Measurements from ENCODE around the gene DPYD.

The DPYD gene

DNA sequence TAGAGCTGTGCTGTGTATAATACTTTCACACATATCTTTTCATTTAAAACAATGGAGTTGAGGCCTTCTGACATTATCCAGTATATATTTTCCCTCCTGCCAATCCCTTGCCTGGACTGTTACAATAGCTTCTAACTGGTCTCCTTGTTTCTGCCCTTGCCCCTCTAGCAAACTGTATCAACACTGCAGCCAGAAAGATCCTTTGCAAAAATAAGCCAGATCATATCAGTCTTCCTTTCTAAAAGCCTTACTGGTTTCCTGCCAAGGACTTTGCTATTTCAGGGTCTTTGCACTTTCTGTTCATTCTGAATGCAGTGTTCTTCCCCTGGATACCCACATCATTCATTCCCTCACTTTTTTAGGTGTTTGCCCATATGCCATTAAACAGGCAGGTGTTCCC lies 829.2 kb downstream of the DPYD start:
- DNase-seq (ENCODE audit: low read depth in 3 of 3) = no peak

DNA sequence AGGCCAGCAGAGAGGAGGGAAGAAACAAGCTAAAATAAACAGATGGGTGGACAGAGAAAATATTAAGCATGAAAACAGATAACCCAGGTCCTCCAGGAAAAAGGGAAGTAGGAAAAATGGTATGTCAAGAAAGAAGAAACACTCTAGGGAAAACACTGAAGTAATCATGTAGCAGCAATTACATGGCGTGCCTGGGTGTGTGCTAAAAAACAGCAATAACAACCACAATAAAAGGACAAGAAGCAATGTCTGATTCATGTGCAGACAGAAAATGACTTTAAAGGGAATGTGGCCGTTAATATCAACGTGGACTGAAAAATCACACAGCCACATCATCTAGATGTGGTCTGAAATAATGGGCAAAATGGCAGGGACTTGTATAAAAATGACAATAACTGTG lies 829.6 kb downstream of the DPYD start:
- no peak for DNase-seq (ENCODE audit: low read depth in 3 of 3)

DNA sequence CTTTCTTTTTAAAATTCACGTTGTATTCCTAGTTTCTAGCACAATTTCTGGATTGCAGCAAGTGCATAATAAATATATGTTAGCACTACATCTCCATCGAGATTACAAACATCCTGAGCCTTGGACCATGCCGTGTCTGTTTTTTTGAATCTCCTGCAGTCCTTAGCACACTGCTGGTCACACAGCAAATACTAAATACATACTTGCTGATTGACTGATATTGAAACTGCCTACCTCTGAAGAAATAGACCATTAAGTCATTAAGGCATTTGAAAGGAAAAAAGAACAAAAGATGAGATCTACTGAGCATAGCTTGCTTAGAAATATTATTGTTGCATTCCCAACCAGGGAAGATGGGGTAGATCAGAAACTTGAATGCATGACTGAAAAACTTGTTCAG lies 830.1 kb downstream of the DPYD start:
- DNase-seq (ENCODE audit: low read depth in 3 of 3) = no peak

DNA sequence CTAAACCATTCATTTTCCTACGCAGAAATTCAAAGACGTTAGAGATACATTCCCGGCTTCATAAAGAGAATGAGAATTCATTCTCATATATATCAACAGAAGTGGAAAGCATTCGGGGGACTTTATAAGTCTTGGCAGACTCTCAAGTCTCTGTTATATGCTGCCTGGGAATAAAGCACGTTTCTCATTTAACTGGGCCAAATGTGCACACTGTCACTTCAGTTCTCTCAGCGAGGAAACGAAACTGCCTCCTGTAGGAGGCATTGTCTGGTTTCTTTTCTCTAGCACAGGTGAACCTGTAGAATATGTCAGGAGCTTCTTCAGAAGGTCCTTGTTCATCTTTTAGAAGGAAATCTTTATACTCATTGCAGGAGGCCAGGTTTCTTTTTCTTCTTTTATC lies 831.7 kb downstream of the DPYD start:
- no peak for DNase-seq (ENCODE audit: low read depth in 3 of 3)

DNA sequence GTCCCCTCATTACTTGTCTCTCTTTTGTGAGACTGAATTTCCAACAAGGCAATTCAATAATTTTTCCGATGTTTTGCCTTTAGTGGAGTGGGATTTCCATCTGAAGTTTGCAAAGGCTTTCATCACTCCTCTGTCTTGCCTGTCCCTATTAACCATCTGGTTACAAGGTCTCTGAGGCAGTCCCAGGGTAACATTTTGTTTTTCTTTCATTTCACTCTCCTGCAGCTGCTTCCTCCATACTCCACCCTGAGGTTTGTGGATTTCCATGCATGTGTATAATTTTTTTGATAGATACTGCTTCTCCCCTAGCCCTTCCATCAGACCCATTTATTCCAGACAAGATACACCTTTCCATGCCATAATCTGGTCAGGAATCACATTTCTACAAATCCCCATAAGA lies 832.4 kb downstream of the DPYD start:
- no peak for DNase-seq (ENCODE audit: low read depth in 3 of 3)

DNA sequence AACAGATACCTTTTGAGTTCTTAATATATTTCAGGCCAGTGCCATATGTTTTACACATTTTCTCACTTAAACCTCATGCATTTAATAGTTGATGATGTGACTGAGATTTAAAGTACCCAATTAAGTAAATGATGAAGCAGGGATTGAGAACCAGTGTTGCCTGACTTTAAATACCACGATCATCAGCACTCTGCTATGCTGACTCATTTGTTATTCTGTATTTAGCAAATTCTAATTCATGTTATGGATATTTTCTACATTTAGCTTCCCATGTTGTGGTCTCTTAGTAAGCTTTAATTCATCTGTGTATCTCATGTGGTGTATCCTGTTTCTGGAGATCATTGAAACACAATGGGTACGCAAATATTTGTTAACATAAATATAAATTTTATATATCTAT lies 836.3 kb downstream of the DPYD start:
- no peak for DNase-seq (ENCODE audit: low read depth in 3 of 3)

DNA sequence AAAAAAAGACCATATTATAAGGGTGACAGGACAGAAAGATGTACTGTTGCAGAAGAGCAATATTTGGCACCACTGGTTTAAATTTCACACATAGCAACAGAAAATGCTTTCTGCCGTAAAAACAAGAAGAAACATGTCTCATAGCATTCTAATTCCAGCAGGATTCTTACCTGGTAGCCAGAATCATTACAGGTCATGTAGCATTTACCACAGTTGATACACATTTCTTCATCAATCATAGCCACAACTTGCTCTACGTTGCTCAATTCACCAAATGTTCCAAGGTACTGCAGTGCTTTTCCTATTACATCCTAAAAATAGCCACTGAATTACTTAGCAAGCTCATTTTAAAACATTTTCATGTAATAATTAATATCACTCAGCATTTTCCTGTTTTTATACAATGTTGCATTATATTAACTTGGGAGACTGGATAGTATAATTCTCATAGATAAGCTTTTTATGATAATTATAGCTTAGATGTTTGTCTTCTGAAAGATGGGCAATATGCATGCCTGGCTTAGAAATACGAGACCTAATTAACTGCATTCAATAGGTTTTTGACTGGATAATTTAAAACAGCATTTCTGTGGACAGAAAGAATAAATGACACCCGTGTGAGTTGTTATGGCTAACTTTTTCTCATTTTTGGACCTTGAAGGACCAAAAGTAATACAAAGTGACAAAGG lies 838.5 kb downstream of the DPYD start:
- no peak for DNase-seq (ENCODE audit: low read depth in 3 of 3)

DNA sequence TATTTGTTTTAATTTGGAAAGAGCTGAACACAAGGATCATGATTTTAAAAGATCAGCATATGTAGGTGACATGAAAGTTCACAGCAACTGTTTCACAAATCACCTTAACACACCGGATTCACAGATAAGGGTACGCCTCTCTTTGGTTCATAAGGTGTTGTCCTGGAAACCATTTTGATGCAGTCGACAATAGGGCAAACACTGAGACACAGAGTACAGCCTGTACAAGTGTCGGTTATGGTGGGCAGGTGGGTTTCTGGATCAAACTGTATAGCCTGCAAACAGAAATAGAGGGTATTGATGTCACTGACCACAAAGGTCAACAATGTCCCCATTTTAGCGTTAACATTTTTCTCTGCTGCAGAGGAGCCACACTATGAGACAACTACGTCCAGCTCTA lies 842.0 kb downstream of the DPYD start:
- no peak for DNase-seq (ENCODE audit: low read depth in 3 of 3)

DNA sequence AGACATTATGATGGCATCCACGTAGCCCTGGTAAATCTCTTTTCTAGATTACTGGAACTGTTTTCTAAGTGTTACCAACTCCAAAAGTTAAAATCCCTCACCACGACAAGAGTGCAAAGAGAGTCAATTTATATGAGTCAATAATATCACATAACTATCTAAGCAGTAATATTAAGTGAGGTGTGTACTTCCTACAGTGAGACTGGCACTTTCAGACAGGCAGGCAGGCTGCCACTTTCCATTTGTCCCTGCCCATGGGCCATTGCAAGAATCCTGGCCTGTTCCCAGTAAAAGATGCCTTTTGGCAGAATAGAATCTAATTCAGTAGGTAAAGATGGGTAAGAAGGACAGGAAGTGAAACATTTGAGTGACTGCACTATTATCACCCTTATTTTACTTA lies 843.6 kb downstream of the DPYD start:
- no peak for DNase-seq (ENCODE audit: low read depth in 3 of 3)

DNA sequence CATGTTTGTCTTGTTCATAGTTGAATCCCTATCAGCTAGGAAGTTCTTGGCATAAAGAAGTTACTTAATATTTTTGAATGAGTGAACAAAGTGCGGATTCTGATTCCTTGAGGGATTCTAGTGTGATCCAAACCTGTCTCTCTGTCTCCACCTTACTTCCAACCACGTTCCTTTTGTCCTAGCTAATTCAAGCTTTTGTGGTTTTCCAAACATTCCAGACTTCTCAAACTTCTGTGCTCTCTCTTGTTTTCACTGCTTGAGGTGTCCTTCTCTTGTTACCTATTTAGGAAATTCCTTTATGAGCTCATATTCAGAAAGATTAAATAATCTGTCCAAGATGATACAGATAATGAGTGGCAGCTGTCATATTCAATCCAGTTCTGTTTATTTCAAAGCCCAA lies 846.1 kb downstream of the DPYD start:
- no peak for DNase-seq (ENCODE audit: low read depth in 3 of 3)

DNA sequence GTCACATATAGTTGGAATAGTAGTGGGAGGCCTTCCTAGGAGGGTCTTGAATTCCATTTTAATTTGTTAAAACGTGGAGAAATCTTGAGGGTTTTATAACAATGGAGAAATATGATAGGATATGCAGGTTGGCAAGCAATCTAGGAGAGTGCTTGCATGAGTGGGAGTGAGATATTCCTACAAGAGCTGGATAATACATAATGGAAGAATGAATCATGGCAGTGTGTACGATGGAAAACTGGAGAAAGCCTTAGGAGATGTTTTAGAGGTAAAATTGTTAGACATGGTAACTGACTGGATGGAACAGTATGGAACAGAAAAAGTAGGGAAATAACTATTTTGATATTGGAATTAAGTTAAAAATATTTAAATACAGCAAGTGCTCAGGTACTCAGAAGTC lies 846.9 kb downstream of the DPYD start:
- no peak for DNase-seq (ENCODE audit: low read depth in 3 of 3)

DNA sequence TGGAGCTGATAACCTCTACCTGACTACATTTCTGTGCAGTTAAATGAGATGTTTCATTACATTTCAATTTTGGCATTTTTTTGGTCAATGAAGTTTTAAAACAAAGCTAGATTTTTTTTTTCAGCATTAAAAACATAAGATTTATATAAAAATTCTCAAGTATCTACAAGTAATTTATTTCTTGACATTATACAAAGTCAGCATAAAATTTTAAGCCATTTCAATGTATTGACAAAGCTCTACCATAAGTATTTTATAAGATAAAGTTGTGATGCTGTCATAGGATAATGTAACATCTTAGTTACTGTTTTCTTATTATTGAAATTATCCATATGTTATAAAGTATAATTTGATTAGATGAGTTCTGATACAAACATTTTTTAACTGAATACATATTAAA lies 847.7 kb downstream of the DPYD start:
- no peak for DNase-seq (ENCODE audit: low read depth in 3 of 3)

DNA sequence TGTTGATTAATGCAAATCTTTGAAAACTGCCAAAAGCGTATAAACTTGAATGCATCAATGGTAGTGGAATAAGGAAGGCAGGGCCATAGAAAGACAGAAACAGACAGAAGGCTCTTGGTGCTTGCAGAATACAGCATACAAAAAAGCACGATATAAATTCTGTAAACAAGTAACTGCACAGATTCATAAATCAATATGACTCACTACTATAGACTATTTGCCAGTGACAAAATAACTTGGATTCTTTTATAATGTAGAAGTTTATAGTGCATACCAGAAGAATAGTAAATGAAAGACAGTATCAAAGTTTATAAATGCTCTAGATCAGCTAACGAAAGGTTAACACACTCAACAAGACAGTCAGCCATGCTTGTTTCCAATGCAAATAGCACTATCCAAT lies 849.7 kb downstream of the DPYD start:
- DNase-seq (ENCODE audit: low read depth in 3 of 3) = no peak

DNA sequence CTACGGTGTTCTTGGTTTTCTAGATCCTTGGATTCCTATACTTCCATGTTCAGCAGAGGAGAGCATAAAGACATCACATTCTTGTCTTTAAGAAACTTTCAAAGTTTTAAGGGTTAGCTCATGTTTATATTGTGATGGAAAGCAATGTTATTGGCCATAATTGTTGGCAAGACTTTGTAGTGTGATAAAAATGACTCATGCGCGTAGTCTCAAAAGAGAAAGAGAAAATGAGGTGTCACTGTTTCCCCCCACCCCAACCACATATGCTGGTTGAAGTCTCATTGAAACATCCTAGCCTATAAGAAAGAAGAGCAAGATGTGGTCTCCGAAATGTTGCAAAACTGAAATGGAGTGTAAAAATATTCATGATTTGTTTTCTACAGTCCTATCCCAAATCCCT lies 850.5 kb downstream of the DPYD start:
- DNase-seq (ENCODE audit: low read depth in 3 of 3) = no peak

DNA sequence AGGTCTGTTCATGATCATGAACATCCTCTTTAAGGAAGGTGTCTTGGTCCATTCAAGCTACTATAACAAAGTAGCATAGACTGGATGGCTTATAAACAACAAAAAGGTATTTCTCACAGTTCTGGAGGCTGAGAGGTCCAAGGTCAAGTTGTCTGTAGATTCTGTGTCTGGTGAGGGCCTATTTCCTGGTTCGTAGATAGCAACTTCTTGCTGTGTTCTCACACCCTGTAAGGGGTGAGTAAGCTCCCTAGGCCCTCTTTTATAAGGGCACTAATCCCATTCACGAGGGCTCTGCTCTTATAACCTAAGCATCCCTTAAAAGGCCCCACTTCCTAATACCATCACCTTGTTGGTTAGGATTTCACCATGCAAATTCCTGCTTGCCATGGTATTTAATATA lies 851.5 kb downstream of the DPYD start:
- DNase-seq (ENCODE audit: low read depth in 3 of 3) = no peak

DNA sequence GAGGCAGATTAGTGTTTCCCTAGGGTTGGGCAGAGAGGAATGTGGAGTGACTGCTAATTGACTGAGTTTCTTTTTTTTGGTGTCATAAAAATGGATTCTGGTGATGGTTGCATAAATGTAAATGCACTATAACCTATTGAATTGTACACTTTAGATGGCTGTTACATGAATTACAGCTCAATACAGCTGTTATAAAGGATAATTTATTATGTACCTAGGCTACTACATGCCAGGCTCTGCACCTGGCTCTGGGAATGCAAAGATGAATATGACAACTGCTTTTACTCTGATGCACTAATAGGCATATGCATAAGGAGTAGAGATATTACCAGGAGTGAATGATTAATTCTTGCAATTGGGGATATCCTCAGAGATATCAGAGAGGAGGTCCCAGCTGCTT lies 854.0 kb downstream of the DPYD start:
- no peak for DNase-seq (ENCODE audit: low read depth in 3 of 3)

DNA sequence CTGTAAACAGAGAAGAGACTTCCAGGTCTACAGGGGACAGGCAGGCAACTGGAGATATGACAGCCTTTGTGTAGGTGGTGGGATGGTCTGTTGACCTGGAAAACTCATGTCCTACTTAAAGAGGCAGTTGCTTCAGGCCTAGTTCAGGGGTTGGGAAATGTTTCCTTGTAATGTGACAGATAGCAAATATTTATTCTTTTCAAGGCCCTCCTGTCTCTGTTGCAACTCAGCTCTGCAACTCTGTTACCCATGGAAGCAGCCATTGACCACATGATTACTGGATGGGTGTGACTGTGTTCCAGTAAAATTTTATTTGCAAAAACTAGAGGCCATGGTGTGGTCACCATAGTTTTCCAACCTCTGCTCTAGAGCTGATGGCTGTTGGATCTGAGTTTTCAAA lies 857.3 kb downstream of the DPYD start:
- DNase-seq (ENCODE audit: low read depth in 3 of 3) = no peak

DNA sequence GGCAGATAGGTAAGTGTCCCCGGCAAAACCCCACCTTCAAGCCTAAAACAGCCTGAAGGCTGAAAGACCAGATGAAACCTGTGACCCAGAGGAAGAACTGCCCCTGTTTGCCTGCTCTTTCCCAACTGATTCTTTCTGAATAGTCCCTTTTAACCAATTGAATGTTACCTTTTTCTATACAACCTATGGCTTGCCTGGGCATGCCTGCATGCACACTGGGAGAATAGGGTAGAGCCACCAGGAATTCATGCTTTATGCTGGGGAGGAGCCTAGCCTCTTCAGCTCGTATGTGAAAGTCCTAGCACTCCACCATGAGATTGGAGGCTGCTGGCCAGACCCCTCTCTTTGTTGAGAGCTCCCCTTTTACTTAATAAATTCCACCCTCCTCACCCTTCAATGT lies 859.2 kb downstream of the DPYD start:
- DNase-seq (ENCODE audit: low read depth in 3 of 3) = no peak

DNA sequence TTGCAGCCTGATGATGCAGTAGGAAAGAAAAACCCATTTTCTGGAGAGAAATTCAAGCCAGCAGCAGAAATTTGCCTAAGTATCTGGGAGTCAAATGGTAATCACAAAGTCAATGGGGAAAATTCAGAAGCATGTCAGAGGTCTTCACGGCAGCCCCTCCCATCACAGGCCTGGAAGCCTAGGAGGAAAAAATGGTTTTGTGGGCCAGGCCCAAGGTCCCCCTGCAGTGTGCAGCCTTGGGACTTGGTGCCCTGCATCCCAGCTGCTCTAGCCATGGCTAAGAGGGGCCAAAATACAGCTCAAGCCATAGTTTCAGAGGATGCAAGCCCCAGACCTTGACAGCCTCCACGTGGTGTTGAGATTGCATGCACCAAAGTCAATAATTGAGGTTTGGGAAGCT lies 864.4 kb downstream of the DPYD start:
- no peak for DNase-seq (ENCODE audit: low read depth in 3 of 3)

DNA sequence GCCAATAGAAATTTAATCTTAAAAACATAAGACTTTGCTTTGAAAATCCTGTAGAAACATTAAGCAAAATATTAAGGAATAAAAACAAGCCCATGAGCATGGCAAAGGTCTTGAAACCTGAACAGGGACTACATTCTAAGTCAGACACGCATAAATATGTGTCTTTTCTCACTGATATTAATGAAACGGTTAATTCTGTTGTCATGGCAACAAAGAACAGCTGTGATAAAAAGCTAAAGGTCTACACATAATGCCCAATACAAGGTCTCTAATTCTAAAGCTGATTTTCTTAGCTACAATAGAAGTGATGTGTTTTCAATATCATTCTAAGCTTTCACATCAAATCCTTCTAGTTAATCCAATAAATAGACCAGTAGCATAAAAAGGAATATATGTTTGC lies 867.6 kb downstream of the DPYD start:
- DNase-seq (ENCODE audit: low read depth in 3 of 3) = no peak

DNA sequence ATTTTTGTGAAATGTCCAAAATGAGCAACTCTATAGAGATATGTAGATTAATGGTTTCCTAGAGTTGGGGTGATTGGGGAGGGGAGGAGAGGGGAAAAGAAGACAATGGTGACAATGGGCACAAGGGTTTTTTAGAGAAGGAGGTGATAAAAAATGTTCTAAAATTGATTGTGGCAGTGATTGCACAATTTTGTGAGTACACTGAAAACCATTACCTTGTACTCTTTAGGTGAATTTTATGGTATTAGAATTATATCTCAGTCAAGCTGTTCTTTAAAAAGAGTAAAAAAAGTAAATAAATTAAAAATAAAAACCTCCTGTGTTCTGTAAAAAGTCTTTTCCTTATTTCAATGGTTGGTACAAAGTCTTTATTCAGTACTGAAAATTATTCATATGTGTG lies 869.0 kb downstream of the DPYD start:
- no peak for DNase-seq (ENCODE audit: low read depth in 3 of 3)

DNA sequence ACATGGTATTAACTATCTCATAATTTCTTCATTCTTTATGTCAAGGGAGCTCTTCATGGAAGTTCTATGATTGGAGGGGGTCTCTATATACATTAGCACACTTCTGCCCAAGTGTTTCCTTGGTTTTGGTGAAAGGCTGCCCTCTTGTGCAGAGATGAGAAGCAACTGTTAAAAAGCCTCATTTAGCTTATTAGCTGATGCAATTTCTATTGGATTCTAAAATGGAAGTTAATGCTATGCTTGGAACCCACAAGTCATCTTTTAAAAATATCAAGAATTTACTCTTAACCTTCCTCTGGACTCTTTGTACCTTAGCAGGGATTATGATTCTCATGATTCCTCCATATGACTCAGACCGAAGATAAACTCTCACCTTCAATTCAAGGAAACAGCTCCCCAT lies 870.3 kb downstream of the DPYD start:
- no peak for DNase-seq (ENCODE audit: low read depth in 3 of 3)

DNA sequence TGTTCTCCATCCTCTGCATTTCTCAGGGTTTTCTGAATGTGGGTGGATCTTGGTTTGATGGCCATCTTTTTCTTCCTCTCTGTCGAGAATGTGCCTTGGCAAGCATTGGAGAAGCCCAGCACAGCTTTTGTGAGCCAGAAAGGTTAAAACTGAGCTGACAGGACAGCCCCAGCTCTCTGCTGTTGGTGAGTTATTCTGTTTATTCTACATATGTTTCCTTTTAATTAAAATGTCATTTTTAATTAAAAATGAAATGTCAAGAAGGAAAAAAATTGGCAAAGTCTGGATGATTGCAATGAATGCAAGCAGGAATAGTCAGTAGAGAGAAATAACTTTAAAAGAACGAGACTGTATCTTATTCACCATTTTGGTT lies 873.4 kb downstream of the DPYD start:
- DNase-seq (ENCODE audit: low read depth in 3 of 3) = no peak

DNA sequence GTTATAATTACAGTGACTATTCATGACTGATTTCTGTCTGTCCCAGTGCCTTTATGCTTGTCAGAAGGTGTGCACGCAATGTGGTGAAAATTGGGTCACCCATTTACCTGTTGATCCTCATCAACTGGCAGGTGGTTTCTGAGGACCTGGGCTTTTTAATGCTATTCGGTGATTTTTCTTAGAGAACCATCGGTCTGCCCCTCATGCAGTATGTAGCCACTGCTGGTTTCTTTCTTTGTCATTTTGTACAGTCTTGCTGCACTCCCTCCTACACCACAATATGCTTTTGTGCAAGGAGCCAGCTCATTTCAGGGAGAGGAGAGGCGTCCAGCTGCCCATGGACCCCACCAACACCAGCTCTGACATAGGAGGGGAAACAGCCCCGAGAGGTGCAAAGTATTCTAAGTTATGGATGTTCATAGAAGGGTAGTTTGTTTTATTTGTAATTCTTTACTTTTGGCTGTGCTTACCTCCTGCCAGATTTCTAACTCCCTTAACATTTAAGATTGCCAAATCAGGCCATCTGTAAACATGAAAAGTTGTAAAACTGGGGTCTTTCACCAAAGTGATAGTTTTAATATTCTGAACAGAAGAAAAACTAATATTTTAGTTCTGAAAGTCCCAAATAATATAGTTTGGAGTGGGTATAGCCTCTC lies 873.9 kb downstream of the DPYD start:
- no peak for DNase-seq (ENCODE audit: low read depth in 3 of 3)
